ENCODE results near the gene CCDC88A.

Gene CCDC88A

GRCh38 chr2:55441280-55441892 is 21.7 kb upstream of the CCDC88A start:
- Histone ChIP-seq H3K27me3 (no peaks in the 10 kb centered on the region), H3K4me3 (no peak overlapping the region), H3K27ac (no peak overlapping the region), H3K4me2 (no peak overlapping the region), H3K9me3 (replicated peaks in 1 of 11) (peaks cover 0 to 24% (median 13%) of the 10 kb centered on the region in 11 experiments; a peak in 14 of 22 replicates), H3K9ac (no peak overlapping the region), H3K36me3 (no peaks in the 10 kb centered on the region), H3K4me1 (peaks cover 0 to 17% (median 5%) of the 10 kb centered on the region in 10 experiments; a peak in 7 of 20 replicates), H4K20me1 (no peaks in the 10 kb centered on the region)
- TF ChIP-seq Cebpa-rat (IDR thresholded peaks at IDR 0.05): no peak; a peak in 1 of 22 replicates

GRCh38 chr2:55439101-55439397 is 19.4 kb upstream of the CCDC88A start:
- Histone ChIP-seq H3K27ac (no peak overlapping the region), H3K36me3 (no peaks in the 10 kb centered on the region), H4K20me1 (no peaks in the 10 kb centered on the region), H3K4me2 (no peak overlapping the region), H3K9me3 (replicated peaks in 1 of 11) (peaks cover 0 to 24% (median 13%) of the 10 kb centered on the region in 11 experiments; a peak in 14 of 22 replicates), H3K4me3 (no peak overlapping the region), H3K27me3 (no peaks in the 10 kb centered on the region), H3K4me1 (peaks cover 0 to 18% (median 5%) of the 10 kb centered on the region in 10 experiments; a peak in 7 of 20 replicates), H3K9ac (no peak overlapping the region)
- TF ChIP-seq Cebpa-rat (IDR thresholded peaks at IDR 0.05): no peak

GRCh38 chr2:55438391-55439100 is 18.9 kb upstream of the CCDC88A start:
- H3K4me1 ChIP-seq: peaks cover 0 to 18% (median 5%) of the 10 kb centered on the region in 10 experiments; a peak in 7 of 20 replicates
- no peak overlapping the region for H3K4me2 ChIP-seq
- no peak overlapping the region for H3K4me3 ChIP-seq
- H3K9me3 ChIP-seq (replicated peaks in 1 of 11): peaks cover 0 to 24% (median 13%) of the 10 kb centered on the region in 11 experiments; a peak in 14 of 22 replicates
- H3K9ac ChIP-seq: no peak overlapping the region
- no peaks in the 10 kb centered on the region for H4K20me1 ChIP-seq
- no peak for TF ChIP-seq Cebpa-rat (IDR thresholded peaks at IDR 0.05)
- no peaks in the 10 kb centered on the region for H3K36me3 ChIP-seq
- H3K27me3 ChIP-seq: no peaks in the 10 kb centered on the region
- H3K27ac ChIP-seq: peak overlapping the region in 2 of 11 experiments; percentile 56 to 59; a peak in 2 of 22 replicates

GRCh38 chr2:55437515-55438390 is 18.1 kb upstream of the CCDC88A start:
- Histone ChIP-seq H4K20me1 (no peaks in the 10 kb centered on the region), H3K4me3 (no peak overlapping the region), H3K9ac (no peak overlapping the region), H3K27me3 (no peaks in the 10 kb centered on the region), H3K4me1 (peaks cover 0 to 18% (median 5%) of the 10 kb centered on the region in 10 experiments; a peak in 7 of 20 replicates), H3K36me3 (no peaks in the 10 kb centered on the region), H3K4me2 (peak overlapping the region in 5 of 11 experiments; percentile 4 to 56 (median 43); a peak in 4 of 22 replicates), H3K9me3 (replicated peaks in 1 of 11) (peaks cover 0 to 24% (median 13%) of the 10 kb centered on the region in 11 experiments; a peak in 14 of 22 replicates), H3K27ac (peak overlapping the region in 2 of 11 experiments; percentile 56 to 59; a peak in 3 of 22 replicates)
- no peak for TF ChIP-seq Cebpa-rat (IDR thresholded peaks at IDR 0.05)

- Histone ChIP-seq H3K36me3 (no peaks in the 10 kb centered on the region), H3K27me3 (no peaks in the 10 kb centered on the region), H3K4me1 (peaks cover 0 to 48% (median 8%) of the 10 kb centered on the region in 10 experiments; a peak in 12 of 20 replicates), H3K4me3 (no peak overlapping the region), H4K20me1 (no peaks in the 10 kb centered on the region), H3K9me3 (replicated peaks in 1 of 11) (no peaks in the 10 kb centered on the region), H3K4me2 (peak overlapping the region in 2 of 11 experiments; percentile 68 to 73; a peak in 3 of 22 replicates), H3K9ac (no peak overlapping the region; a peak in 1 of 22 replicates), H3K27ac (peak overlapping the region in 2 of 11 experiments; percentile 14 to 15; a peak in 1 of 22 replicates)
- no peak for TF ChIP-seq Cebpa-rat (IDR thresholded peaks at IDR 0.05)
Measured at GRCh38 chr2:55431982-55432627, 12.4 kb upstream of the CCDC88A start.

- H3K4me2 ChIP-seq: peak overlapping the region in 3 of 11 experiments; percentile 37 to 73 (median 68); a peak in 6 of 22 replicates
Measured at GRCh38 chr2:55430211-55430975, 10.7 kb upstream of the CCDC88A start.

GRCh38 chr2:55428258-55428657 is 8.6 kb upstream of the CCDC88A start:
- Histone ChIP-seq H3K9ac (no peak overlapping the region), H3K9me3 (replicated peaks in 1 of 11) (no peaks in the 10 kb centered on the region), H3K36me3 (no peaks in the 10 kb centered on the region), H4K20me1 (no peaks in the 10 kb centered on the region), H3K27me3 (no peaks in the 10 kb centered on the region), H3K27ac (no peak overlapping the region), H3K4me1 (peaks cover 11 to 83% (median 24%) of the 10 kb centered on the region in 10 experiments), H3K4me3 (no peak overlapping the region), H3K4me2 (peak overlapping the region in 1 of 11 experiments; percentile 73; a peak in 1 of 22 replicates)
- no peak for TF ChIP-seq Cebpa-rat (IDR thresholded peaks at IDR 0.05)

More at GRCh38 chr2:55430211-55430975, 10.7 kb upstream of the CCDC88A start:
- H3K27me3 ChIP-seq: no peaks in the 10 kb centered on the region
- H3K27ac ChIP-seq: peak overlapping the region in 2 of 11 experiments; percentile 35 to 48; a peak in 2 of 22 replicates
- H3K4me3 ChIP-seq: no peak overlapping the region
- H3K4me1 ChIP-seq: peaks cover 7 to 62% (median 10%) of the 10 kb centered on the region in 10 experiments
- H3K9ac ChIP-seq: no peak overlapping the region; a peak in 1 of 22 replicates
- H4K20me1 ChIP-seq: no peaks in the 10 kb centered on the region
- H3K36me3 ChIP-seq: no peaks in the 10 kb centered on the region
- TF ChIP-seq Cebpa-rat (IDR thresholded peaks at IDR 0.05): no peak
- no peaks in the 10 kb centered on the region for H3K9me3 ChIP-seq (replicated peaks in 1 of 11)

Data from BLaER1 treated with 17β-estradiol and CSF1 and Interleukin-3, amounts not matched to agents 10 nM and 100 nM (cell line).